ENCODE results near the gene MAGI2. TPM values are rescaled to one million over a fixed set of nuclear protein-coding genes. Genes with fewer than 3 reads are reported as not detected.

MAGI2 gene
- total RNA-seq, 2 experiments from 2014 or later, result 0.03 to 0.17 TPM

- H3K79me2 ChIP-seq (ENCODE audit: insufficient read depth, low read depth, low read length), result no peaks in the 10 kb centered on the region
- H3K4me3 ChIP-seq (ENCODE audit: low read depth, low read length, poor library complexity, severe bottlenecking), result peak overlapping the region; percentile 59
- DNase-seq (ENCODE audit: low spot score), result peak; percentile 32
- peak overlapping the region; percentile 66; the same call in 1 of the 2 replicates for H3K4me2 ChIP-seq (ENCODE audit: low read length)
- CTCF ChIA-PET (ENCODE audit: unreplicated experiment), result no interaction called here
- no peaks in the 10 kb centered on the region for H3K9me2 ChIP-seq (ENCODE audit: insufficient read depth, low read length)
- TF ChIP-seq EZH2phosphoT487 (IDR thresholded peaks at IDR 0.05; ENCODE audit: borderline replicate concordance, low read depth, low read length), result no peak
- TF ChIP-seq CTCF (conservative IDR thresholded peaks at IDR 0.05; ENCODE audit: low read length), result no peak
- intact Hi-C loops (cut with micrococcal nuclease; ENCODE audit: unreplicated experiment), result loop anchor here (5.0 kb wide), 1 partner anchor 362 kb away; no protein-coding TSS in a partner anchor
- H3K27ac ChIP-seq (ENCODE audit: low read depth, low read length, poor library complexity, severe bottlenecking), result no peak overlapping the region
- POLR2A ChIA-PET, result interaction anchor here (0.7 to 1.8 kb wide), 4 partner anchors 12 to 29 kb away, joined by 3 to 4 read pairs (median 3); no protein-coding TSS in a partner anchor
- no peaks in the 10 kb centered on the region for H4K20me1 ChIP-seq (ENCODE audit: insufficient read depth, low read length)
- H3K4me1 ChIP-seq (ENCODE audit: insufficient read depth, low read length, poor library complexity, severe bottlenecking), result peaks cover 4% of the 10 kb centered on the region
- peak overlapping the region; percentile 70; the same call in 1 of the 2 replicates for H2AFZ ChIP-seq (ENCODE audit: low read length)
- BruUV-seq (replicated peaks), result no TSS peak
- no peaks in the 10 kb centered on the region for H3K36me3 ChIP-seq (ENCODE audit: insufficient read depth, low read length)
- H3K9me3 ChIP-seq (ENCODE audit: low read length), result no peaks in the 10 kb centered on the region
Measured at GRCh38 chr7:78019447-78020135, 1433.9 kb downstream of the MAGI2 start.

- Histone ChIP-seq H3K4me3 (ENCODE audit: low read depth, low read length, poor library complexity, severe bottlenecking) (peak overlapping the region; percentile 48), H3K4me1 (ENCODE audit: insufficient read depth, low read length, poor library complexity, severe bottlenecking) (peaks cover 4% of the 10 kb centered on the region), H2AFZ (ENCODE audit: low read length) (no peak overlapping the region), H3K36me3 (ENCODE audit: insufficient read depth, low read length) (no peaks in the 10 kb centered on the region), H3K27ac (ENCODE audit: low read depth, low read length, poor library complexity, severe bottlenecking) (no peak overlapping the region), H4K20me1 (ENCODE audit: insufficient read depth, low read length) (no peaks in the 10 kb centered on the region), H3K4me2 (ENCODE audit: low read length) (peak overlapping the region; percentile 56; the same call in 1 of the 2 replicates), H3K9me2 (ENCODE audit: insufficient read depth, low read length) (no peaks in the 10 kb centered on the region), H3K79me2 (ENCODE audit: insufficient read depth, low read depth, low read length) (no peaks in the 10 kb centered on the region), H3K9me3 (ENCODE audit: low read length) (no peaks in the 10 kb centered on the region)
- intact Hi-C loops (cut with micrococcal nuclease; ENCODE audit: unreplicated experiment), result no loop called here
- DNase-seq (ENCODE audit: low spot score), result no peak
- no peak for TF ChIP-seq CTCF (conservative IDR thresholded peaks at IDR 0.05; ENCODE audit: low read length)
- TF ChIP-seq EZH2phosphoT487 (IDR thresholded peaks at IDR 0.05; ENCODE audit: borderline replicate concordance, low read depth, low read length), result peak; percentile 86
- POLR2A ChIA-PET, result no interaction called here
- CTCF ChIA-PET (ENCODE audit: unreplicated experiment), result no interaction called here
- BruUV-seq (replicated peaks), result no TSS peak
Measured at GRCh38 chr7:78018641-78019446, 1434.6 kb downstream of the MAGI2 start.
